HL-60 (cell line): ENCODE data around the gene TRIM17.

Source experiments
- DNase-seq, 2 experiments: peaks; one replicate each; pipeline ENCODE4 v3.0.0-alpha.2; 2010 to 2020; ENCODE audit warnings: low read depth in 1 of 2, low spot score in 1 of 2
- H3K27ac ChIP-seq: fragments of 250-450 bp; sonication (Bioruptor Pico); replicated peaks from 2 replicates; pipeline ENCODE4 v1.5.1; 2020; ENCODE audit warnings: mild to moderate bottlenecking, moderate library complexity
- H3K27me3 ChIP-seq: fragments of 250-450 bp; sonication (Bioruptor Pico); 2 replicates; pipeline ENCODE4 v1.5.1; 2021; ENCODE audit warnings: mild to moderate bottlenecking, moderate library complexity; ENCODE audit not compliant: insufficient read depth, poor library complexity, severe bottlenecking
- H3K4me3 ChIP-seq: replicated peaks from 2 replicates; pipeline ENCODE4 v1.5.1; 2011; ENCODE audit warnings: mild to moderate bottlenecking, control low read depth, low read length; ENCODE audit not compliant: insufficient read depth
- GABPA ChIP-seq: IDR thresholded peaks from 2 replicates; pipeline ENCODE4 v1.6.1; 2012; ENCODE audit warnings: low read depth
- POLR2AphosphoS5 ChIP-seq: IDR thresholded peaks from 2 replicates; pipeline ENCODE4 v1.6.1; 2012; ENCODE audit warnings: low read depth
- SPI1 ChIP-seq: IDR thresholded peaks from 2 replicates; pipeline ENCODE4 v1.6.1; 2012; ENCODE audit warnings: low read depth, mild to moderate bottlenecking, borderline replicate concordance
- TF ChIP-seq, protein P1 (sequence below): IDR thresholded peaks from one replicate; pipeline ENCODE4 v1.5.1; 2011; ENCODE audit warnings: low read length, control low read depth, inconsistent platforms; ENCODE audit not compliant: insufficient read depth
- TF ChIP-seq, protein P2 (sequence below): IDR thresholded peaks from 2 replicates; pipeline ENCODE4 v1.6.1; 2012; ENCODE audit warnings: low read depth; ENCODE audit not compliant: insufficient replicate concordance

Gene TRIM17

GRCh38 chr1:228359613-228360532 is 56.8 kb downstream of the TRIM17 start:
- Histone ChIP-seq H3K27ac (no peak overlapping the region), H3K4me3 (no peak overlapping the region), H3K27me3 (no peaks in the 10 kb centered on the region)
- TF ChIP-seq GABPA (no peak), POLR2AphosphoS5 (no peak), SPI1 (no peak)
- TF ChIP-seq, protein P1, sequence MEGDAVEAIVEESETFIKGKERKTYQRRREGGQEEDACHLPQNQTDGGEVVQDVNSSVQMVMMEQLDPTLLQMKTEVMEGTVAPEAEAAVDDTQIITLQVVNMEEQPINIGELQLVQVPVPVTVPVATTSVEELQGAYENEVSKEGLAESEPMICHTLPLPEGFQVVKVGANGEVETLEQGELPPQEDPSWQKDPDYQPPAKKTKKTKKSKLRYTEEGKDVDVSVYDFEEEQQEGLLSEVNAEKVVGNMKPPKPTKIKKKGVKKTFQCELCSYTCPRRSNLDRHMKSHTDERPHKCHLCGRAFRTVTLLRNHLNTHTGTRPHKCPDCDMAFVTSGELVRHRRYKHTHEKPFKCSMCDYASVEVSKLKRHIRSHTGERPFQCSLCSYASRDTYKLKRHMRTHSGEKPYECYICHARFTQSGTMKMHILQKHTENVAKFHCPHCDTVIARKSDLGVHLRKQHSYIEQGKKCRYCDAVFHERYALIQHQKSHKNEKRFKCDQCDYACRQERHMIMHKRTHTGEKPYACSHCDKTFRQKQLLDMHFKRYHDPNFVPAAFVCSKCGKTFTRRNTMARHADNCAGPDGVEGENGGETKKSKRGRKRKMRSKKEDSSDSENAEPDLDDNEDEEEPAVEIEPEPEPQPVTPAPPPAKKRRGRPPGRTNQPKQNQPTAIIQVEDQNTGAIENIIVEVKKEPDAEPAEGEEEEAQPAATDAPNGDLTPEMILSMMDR = no peak
- TF ChIP-seq, protein P2, sequence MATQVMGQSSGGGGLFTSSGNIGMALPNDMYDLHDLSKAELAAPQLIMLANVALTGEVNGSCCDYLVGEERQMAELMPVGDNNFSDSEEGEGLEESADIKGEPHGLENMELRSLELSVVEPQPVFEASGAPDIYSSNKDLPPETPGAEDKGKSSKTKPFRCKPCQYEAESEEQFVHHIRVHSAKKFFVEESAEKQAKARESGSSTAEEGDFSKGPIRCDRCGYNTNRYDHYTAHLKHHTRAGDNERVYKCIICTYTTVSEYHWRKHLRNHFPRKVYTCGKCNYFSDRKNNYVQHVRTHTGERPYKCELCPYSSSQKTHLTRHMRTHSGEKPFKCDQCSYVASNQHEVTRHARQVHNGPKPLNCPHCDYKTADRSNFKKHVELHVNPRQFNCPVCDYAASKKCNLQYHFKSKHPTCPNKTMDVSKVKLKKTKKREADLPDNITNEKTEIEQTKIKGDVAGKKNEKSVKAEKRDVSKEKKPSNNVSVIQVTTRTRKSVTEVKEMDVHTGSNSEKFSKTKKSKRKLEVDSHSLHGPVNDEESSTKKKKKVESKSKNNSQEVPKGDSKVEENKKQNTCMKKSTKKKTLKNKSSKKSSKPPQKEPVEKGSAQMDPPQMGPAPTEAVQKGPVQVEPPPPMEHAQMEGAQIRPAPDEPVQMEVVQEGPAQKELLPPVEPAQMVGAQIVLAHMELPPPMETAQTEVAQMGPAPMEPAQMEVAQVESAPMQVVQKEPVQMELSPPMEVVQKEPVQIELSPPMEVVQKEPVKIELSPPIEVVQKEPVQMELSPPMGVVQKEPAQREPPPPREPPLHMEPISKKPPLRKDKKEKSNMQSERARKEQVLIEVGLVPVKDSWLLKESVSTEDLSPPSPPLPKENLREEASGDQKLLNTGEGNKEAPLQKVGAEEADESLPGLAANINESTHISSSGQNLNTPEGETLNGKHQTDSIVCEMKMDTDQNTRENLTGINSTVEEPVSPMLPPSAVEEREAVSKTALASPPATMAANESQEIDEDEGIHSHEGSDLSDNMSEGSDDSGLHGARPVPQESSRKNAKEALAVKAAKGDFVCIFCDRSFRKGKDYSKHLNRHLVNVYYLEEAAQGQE = no peak
- DNase-seq = no peak

GRCh38 chr1:228358764-228359612 is 57.7 kb downstream of the TRIM17 start:
- no peak overlapping the region for H3K4me3 ChIP-seq
- no peak overlapping the region for H3K27ac ChIP-seq
- no peak for TF ChIP-seq POLR2AphosphoS5
- no peak for TF ChIP-seq SPI1
- no peak for TF ChIP-seq GABPA
- TF ChIP-seq, protein P1 = no peak
- TF ChIP-seq, protein P2 = no peak
- no peaks in the 10 kb centered on the region for H3K27me3 ChIP-seq
- no peak for DNase-seq

GRCh38 chr1:228358039-228358763 is 58.5 kb downstream of the TRIM17 start:
- Histone ChIP-seq H3K27ac (no peak overlapping the region), H3K4me3 (no peak overlapping the region), H3K27me3 (no peaks in the 10 kb centered on the region)
- TF ChIP-seq SPI1 (no peak), POLR2AphosphoS5 (no peak), GABPA (no peak)
- TF ChIP-seq, protein P1 = no peak
- TF ChIP-seq, protein P2 = no peak
- DNase-seq = no peak
